ENCODE results near the gene AK9.

DNA sequence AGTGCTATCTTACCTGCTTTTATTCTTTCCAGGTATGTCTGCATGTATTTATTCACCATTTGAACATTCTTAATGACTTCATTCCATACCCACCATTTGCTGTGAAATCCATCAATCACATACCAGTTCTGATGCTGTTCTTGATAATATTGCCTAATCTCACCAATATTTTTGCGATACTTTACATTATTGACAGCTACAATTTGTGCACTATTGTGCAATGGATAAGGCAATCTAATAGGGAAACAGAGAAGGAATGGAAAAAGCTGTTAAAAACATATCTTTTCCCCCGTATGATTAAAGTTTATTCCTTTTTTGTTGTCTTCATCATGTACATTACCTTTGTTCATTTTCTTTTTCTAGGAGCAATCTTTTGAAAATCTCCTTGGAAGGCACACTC is 184.7 kb downstream of the AK9 start:
- no peak for TF ChIP-seq SIN3A (IDR thresholded peaks at IDR 0.05; ENCODE audit: borderline replicate concordance, insufficient read depth, low read length)
- no peak for TF ChIP-seq POLR2AphosphoS5 (IDR thresholded peaks at IDR 0.05; ENCODE audit: low read depth, low read length)
- TF ChIP-seq, protein P1, sequence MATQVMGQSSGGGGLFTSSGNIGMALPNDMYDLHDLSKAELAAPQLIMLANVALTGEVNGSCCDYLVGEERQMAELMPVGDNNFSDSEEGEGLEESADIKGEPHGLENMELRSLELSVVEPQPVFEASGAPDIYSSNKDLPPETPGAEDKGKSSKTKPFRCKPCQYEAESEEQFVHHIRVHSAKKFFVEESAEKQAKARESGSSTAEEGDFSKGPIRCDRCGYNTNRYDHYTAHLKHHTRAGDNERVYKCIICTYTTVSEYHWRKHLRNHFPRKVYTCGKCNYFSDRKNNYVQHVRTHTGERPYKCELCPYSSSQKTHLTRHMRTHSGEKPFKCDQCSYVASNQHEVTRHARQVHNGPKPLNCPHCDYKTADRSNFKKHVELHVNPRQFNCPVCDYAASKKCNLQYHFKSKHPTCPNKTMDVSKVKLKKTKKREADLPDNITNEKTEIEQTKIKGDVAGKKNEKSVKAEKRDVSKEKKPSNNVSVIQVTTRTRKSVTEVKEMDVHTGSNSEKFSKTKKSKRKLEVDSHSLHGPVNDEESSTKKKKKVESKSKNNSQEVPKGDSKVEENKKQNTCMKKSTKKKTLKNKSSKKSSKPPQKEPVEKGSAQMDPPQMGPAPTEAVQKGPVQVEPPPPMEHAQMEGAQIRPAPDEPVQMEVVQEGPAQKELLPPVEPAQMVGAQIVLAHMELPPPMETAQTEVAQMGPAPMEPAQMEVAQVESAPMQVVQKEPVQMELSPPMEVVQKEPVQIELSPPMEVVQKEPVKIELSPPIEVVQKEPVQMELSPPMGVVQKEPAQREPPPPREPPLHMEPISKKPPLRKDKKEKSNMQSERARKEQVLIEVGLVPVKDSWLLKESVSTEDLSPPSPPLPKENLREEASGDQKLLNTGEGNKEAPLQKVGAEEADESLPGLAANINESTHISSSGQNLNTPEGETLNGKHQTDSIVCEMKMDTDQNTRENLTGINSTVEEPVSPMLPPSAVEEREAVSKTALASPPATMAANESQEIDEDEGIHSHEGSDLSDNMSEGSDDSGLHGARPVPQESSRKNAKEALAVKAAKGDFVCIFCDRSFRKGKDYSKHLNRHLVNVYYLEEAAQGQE (IDR thresholded peaks at IDR 0.05; ENCODE audit: insufficient read depth in 1 of 2, low read depth in 2 of 2, low read length in 2 of 2): no peak
- TF ChIP-seq TAF1 (IDR thresholded peaks at IDR 0.05; ENCODE audit: borderline replicate concordance, insufficient read depth, low read length): no peak
- TF ChIP-seq FOXP2 (optimal IDR thresholded peaks at IDR 0.05; ENCODE audit: borderline replicate concordance, extremely low read depth, extremely low read length, insufficient read depth): no peak
